ENCODE results near the gene NAT16. TPM values are rescaled to one million over a fixed set of nuclear protein-coding genes. Genes with fewer than 3 reads are reported as not detected.
"Not testable (repeated sequence)": the region's sequence is repeated elsewhere in the genome, so short reads cannot be mapped to it uniquely, and the experiment has no call there.

NAT16 gene
- total RNA-seq, 1 donor from 2014 or later = not detected

DNA sequence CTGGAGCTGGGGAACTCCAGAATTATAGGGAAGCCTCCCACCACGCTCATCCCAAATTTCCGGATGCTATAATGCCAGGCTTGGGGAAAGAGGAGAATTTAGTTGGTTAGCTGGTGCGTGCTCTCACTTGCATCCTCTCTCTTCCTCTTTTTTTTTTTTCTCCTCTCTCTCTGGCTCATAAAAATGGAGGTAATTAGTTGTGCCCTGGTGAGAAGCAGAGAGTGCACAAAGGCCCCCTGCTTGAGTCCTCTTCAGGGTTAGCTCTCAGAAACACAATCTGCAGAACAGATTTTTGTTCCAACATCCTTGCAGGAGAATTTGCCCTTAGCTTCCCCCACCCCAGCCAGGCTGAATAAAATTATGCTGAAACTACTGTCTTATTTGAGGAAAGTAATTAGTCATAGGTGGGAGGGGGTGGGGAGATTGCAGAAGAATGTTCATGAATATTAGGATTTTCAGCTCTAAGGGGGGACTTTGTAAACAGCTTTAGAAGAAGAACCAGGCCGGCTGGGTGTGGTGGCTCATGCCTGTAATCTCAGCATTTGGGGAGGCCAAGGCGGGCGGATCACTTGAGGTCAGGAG lies 45.6 kb downstream of the NAT16 start:
- intact Hi-C loops (cut with DNase I) = no loop called here
- ATAC-seq (no peak), DNase-seq (ENCODE audit: low spot score) (no peak)

GRCh38 chr7:101133621-101134398 lies 46.3 kb downstream of the NAT16 start:
- ATAC-seq (no peak), DNase-seq (ENCODE audit: low spot score) (no peak)
- intact Hi-C loops (cut with DNase I) = no loop called here

DNA sequence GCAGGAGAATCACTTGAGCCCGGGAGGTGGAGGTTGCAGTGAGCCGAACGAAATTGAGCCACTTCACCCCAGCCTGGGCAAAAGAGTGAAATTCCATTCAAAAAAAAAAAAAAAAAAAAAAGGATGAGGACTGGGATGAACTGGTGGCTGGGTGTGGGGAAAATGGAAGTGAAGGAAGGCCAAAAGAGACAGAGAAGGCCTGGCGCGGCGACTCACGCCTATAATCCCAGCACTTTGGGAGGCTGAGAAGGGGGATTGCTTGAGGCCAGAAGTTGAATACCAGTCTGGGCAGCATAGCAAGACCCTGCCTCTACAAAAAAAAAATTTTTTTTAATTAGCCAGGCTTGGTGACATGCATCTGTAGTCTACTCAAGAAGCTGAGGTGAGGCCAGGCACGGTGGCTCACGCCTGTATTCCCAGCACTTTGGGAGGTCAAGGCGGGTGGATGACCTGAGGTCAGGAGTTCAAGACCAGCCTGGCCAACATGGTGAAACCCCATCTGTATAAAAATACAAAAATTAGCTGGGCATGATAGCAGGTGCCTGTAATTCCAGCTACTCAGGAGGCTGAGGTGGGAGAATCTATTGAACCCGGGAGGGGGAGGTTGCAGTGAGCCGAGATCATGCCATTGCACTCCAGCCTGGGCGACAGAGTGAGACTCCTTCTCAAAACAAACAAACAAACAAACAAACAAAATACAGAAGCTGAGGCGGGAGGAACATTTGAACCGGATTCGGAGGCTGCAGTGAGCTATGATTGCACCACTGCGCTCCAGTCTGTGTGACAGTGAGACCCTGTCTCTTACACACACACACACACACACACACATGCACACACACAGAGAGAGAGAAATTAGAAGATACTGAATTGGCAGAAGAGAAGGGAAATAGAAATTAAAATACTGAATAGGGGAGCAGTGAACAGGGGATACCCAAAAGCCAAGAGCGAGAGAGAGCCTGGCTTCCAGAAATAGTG lies 47.2 kb downstream of the NAT16 start:
- ATAC-seq; intact Hi-C loops (cut with DNase I); DNase-seq (ENCODE audit: low spot score): not testable (repeated sequence)

GRCh38 chr7:101129603-101130117 lies 50.4 kb downstream of the NAT16 start:
- ATAC-seq (no peak), DNase-seq (ENCODE audit: low spot score) (no peak)
- intact Hi-C loops (cut with DNase I) = no loop called here

DNA sequence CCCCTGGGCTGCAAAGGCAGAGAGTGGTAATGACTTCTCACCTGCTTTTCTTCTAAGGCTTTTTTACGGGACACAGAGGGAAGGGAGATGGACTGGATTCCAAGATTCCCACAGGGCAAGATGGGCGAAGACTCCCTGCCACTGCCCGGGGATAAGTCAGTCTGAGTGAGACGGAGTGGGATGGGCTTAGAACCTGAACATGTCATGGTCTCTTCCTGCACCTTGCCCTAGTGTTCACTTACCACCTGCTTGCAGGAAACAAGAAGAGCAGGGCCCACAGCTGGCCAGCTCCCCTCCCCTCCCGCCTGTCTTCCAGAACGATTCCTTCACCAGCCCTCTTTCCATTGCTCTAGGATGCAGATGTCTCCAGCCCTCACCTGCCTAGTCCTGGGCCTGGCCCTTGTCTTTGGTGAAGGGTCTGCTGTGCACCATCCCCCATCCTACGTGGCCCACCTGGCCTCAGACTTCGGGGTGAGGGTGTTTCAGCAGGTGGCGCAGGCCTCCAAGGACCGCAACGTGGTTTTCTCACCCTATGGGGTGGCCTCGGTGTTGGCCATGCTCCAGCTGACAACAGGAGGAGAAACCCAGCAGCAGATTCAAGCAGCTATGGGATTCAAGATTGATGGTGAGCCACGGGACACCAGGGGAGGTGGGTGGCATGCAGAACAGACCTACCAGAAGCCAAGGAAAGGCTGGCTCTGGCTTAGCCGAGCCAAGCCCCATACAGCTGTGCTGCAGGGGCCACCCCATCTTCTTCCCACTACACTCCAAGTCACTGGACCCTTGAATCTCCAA lies 51.9 kb downstream of the NAT16 start:
- intact Hi-C loops (cut with DNase I) = no loop called here
- no peak for ATAC-seq

GRCh38 chr7:101127460-101128039 lies 52.5 kb downstream of the NAT16 start:
- intact Hi-C loops (cut with DNase I) = no loop called here
- DNase-seq (ENCODE audit: low spot score) = no peak
- no peak for ATAC-seq

More for the DNA sequence above, 51.9 kb downstream of the NAT16 start:
- no peak for DNase-seq (ENCODE audit: low spot score)

DNA sequence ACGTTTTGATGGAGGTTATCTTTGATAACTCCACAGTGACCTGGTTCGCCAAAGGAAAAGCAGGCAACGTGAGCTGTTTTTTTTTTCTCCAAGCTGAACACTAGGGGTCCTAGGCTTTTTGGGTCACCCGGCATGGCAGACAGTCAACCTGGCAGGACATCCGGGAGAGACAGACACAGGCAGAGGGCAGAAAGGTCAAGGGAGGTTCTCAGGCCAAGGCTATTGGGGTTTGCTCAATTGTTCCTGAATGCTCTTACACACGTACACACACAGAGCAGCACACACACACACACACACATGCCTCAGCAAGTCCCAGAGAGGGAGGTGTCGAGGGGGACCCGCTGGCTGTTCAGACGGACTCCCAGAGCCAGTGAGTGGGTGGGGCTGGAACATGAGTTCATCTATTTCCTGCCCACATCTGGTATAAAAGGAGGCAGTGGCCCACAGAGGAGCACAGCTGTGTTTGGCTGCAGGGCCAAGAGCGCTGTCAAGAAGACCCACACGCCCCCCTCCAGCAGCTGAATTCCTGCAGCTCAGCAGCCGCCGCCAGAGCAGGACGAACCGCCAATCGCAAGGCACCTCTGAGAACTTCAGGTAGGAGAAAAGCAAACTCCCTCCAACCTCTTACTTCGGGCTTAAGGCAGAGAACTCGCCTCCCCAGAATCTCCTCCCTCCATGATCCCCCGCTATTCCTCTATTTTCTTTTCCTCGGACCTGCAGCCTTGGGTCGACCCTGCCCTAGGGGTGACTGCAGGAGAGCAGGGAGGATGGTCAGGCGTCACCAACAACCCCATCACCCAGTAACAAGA lies 53.2 kb downstream of the NAT16 start, which contains the start of gene SERPINE1:
Gene SERPINE1, plus strand, starts transcription at position 454 of the 809 bp plus-strand sequence. CDS start 1,290 bp downstream, outside the sequence.
- ATAC-seq (peak; percentile 93), DNase-seq (ENCODE audit: low spot score) (peak; percentile 84)
- intact Hi-C loops (cut with DNase I) = no loop called here

GRCh38 chr7:101125989-101126650 lies 54.0 kb downstream of the NAT16 start:
- intact Hi-C loops (cut with DNase I) = no loop called here
- DNase-seq (ENCODE audit: low spot score) = peak; percentile 82
- peak; percentile 76 for ATAC-seq

- no peak for DNase-seq (ENCODE audit: low spot score)
- intact Hi-C loops (cut with DNase I) = no loop called here
- ATAC-seq = no peak
Measured at GRCh38 chr7:101124376-101125056, 55.6 kb downstream of the NAT16 start.

DNA sequence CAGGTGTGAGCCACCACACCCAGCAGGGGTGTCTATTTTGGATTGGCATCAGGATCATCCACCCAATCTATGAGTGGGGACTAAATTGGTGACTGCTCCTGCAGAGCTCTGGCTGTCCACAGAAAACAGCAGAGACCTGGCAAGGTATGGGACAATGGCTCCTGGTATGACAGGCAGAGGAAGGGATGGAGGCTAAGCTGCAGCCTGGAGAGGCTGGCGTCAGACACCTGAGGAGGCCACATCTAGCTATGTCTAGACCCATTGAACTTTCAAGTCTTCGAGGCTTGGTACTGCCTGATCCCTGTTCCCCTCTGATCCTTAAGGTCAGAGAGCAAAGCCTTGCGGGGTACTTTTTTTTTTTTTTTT lies 56.4 kb downstream of the NAT16 start:
- DNase-seq (ENCODE audit: low spot score) = no peak
- intact Hi-C loops (cut with DNase I) = no loop called here
- no peak for ATAC-seq

DNA sequence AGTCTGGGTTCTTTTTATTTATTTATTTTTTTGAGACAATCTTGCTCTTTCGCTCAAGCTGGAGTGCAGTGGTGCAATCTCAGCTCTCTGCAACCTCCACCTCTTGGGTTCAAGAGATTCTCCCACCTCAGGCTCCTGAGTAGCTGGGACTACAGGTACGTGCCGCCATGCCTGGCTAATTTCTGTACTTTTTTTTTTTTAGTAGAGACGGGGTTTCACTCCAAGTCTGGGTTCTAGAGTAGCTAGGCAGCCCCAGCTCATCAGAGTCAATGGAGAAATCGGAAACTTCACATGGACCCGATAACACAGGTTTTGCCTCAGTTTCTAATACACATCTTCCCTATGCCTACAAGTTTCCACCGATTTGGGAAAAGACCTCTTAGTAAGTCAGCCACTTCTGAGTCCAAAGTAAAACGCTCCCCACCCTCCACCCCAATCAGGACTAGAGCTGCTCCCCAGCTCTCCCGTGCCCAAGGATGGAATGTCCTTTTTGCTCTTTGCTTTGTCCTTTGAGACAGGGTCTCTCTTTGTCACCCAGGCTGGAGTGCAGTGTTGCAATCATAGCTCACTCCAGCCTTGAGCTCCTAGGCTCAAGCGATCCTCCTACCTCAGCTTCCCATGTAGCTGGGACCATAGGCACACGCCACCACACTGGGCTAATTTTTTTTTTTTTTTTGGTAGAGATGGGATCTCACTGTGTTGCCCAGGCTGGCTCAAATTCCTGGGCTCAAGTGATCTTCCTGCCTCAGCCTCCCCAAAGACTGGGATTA lies 57.0 kb downstream of the NAT16 start:
- DNase-seq (ENCODE audit: low spot score) (no peak), ATAC-seq (no peak)
- intact Hi-C loops (cut with DNase I) = no loop called here

DNA sequence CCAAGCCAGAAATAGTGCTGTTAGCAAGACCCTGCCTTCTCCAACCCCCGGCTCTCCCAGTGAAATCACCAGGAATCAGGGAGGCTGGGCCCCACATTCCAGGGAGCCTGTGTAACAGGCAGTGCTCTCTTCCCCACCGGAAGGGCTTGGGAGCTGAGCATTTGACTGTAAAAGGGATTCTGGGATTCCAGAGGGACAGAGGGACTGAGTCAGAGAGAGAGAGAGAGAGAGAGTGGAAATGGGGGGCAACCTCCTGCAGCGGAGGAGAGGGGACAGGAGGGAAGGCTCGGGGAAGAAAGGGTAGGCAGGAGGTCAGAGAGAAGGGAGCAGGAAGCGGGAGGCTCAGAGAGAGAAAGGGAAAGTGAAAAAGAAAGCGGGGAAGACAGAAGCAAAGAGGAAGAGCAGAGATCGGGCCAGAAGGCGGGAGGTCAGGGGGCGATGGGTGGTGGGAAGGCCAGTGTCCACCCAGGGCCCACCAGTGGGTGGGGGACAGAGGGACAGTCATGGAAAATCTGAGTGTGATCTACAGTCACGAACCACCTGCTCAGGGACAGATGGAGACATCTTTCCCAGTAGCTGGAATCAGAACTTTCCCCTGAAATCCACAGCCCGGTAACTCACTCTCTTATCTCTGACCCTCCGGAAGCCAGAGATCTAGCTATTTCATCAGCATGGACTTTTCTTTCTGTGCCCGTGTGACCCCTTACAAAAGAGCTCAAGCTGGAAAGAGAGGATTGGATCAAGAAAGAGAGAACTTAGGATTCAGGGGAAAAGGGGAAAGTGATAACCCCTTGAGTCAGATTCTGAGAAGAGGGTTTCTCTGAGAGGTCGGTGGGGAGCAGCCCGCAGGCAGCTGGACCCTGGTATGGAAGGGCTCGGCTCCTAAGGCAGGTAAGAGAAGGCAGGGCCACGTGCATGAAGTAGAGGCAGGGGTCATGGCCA lies 57.8 kb downstream of the NAT16 start:
- intact Hi-C loops (cut with DNase I) = no loop called here
- DNase-seq (ENCODE audit: low spot score) = peak; percentile 77
- peak; percentile 71 for ATAC-seq

DNA sequence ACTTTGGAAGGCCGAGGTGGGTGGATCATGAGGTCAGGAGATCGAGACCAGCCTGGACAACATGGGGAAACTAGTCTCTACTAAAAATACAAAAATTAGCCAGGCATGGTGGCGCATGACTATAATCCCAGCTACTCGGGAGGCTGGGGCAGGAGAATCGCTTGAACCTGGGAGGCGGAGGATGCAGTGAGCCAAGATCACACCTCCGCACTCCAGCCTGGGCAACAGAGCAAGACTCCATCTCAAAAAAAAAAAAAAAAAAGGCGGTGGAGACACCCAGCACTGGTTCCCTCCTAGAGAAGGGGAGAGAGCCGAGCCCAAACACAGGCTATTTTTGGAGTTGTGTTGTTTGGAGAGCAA lies 58.5 kb downstream of the NAT16 start:
- intact Hi-C loops (cut with DNase I); ATAC-seq; DNase-seq (ENCODE audit: low spot score): not testable (repeated sequence)
